T-cell (primary cell): ENCODE measurements around the gene KCNK5. TPM values are rescaled to one million over a fixed set of nuclear protein-coding genes. Genes with fewer than 3 reads are reported as not detected.

ENCODE experiments used
- ATAC-seq, 4 experiments: fragments of 200-7000 bp in 3 of 4; fragments of 150-1000 bp in 1 of 4; cut with Tn5 transposase; replicated peaks in 1 of 4; 1 replicate in 3 of 4; 2 replicates in 1 of 4; pipeline ENCODE4 v1.10.0; 2021; ENCODE audit warnings: moderate library complexity in 3 of 4, mild to moderate bottlenecking in 2 of 4, moderate number of reproducible peaks in 1 of 4
- CTCF ChIA-PET, 2 donors: fragments of 300-600 bp; sonication (Branson Sonifier 250); formaldehyde crosslinking; loops; one replicate each; lab custom pipeline; 2022; ENCODE audit warnings: antibody characterized with exemption in 2 of 2; lab: Charles Lee
- POLR2A ChIA-PET, 2 donors: fragments of 300-600 bp; sonication (Branson Sonifier 250); formaldehyde crosslinking; loops; one replicate each; lab custom pipeline; 2022; ENCODE audit warnings: antibody characterized with exemption in 2 of 2; lab: Charles Lee
- DNase-seq, 35 experiments: peaks; one replicate each; pipeline versions ENCODE4 v3.0.0 to v3.0.0-alpha.2; 2013 to 2023
- H3K27ac ChIP-seq: one replicate; pipeline ENCODE4 v1.5.1; 2013; ENCODE audit warnings: low read length
- H3K27me3 ChIP-seq, 2 experiments: replicated peaks in 1 of 2; 1 replicate in 1 of 2; 2 replicates in 1 of 2; pipeline versions ENCODE4 v1.6.1 to v1.7.0; 2013; ENCODE audit warnings: low read length in 1 of 2, mixed read lengths in 1 of 2; ENCODE audit not compliant: control insufficient read depth in 2 of 2, insufficient read depth in 2 of 2; ENCODE audit errors: extremely low read depth in 1 of 2
- H3K36me3 ChIP-seq, 2 donors: 1 replicate in 1 of 2; 2 replicates in 1 of 2; pipeline versions ENCODE4 v1.6.1 to v1.7.0; 2013; ENCODE audit warnings: low read length in 1 of 2; ENCODE audit not compliant: control insufficient read depth in 2 of 2, insufficient read depth in 1 of 2; ENCODE audit errors: extremely low read depth in 1 of 2
- H3K4me1 ChIP-seq, 2 experiments: 1 replicate in 1 of 2; 2 replicates in 1 of 2; pipeline versions ENCODE4 v1.6.1 to v1.7.0; 2013; ENCODE audit warnings: low read length in 2 of 2, mixed read lengths in 1 of 2; ENCODE audit not compliant: insufficient read depth in 2 of 2, control insufficient read depth in 1 of 2; ENCODE audit errors: extremely low read depth in 1 of 2
- H3K4me3 ChIP-seq, 2 donors: 1 replicate in 1 of 2; 2 replicates in 1 of 2; pipeline versions ENCODE4 v1.5.1 to v1.7.0; 2013; ENCODE audit warnings: mild to moderate bottlenecking in 2 of 2, low read length in 1 of 2, moderate library complexity in 1 of 2; ENCODE audit not compliant: control insufficient read depth in 1 of 2; ENCODE audit errors: extremely low read depth in 1 of 2
- H3K9me3 ChIP-seq: 2 replicates; pipeline ENCODE4 v1.7.0; 2013
- H3K27ac Mint-ChIP-seq, 2 donors: one replicate each; pipeline ENCODE4 v1.8.0; 2020 to 2021; ENCODE audit warnings: mild to moderate bottlenecking in 2 of 2, mixed read lengths in 2 of 2
- H3K27me3 Mint-ChIP-seq, 2 donors: one replicate each; pipeline ENCODE4 v1.8.0; 2021 to 2022; ENCODE audit warnings: mixed read lengths in 2 of 2
- H3K36me3 Mint-ChIP-seq: one replicate; pipeline ENCODE4 v1.8.0; 2021; ENCODE audit warnings: mixed read lengths
- H3K4me1 Mint-ChIP-seq, 3 donors: one replicate each; pipeline ENCODE4 v1.8.0; 2020 to 2022; ENCODE audit warnings: mixed read lengths in 3 of 3, mild to moderate bottlenecking in 1 of 3
- H3K4me3 Mint-ChIP-seq, 3 donors: one replicate each; pipeline ENCODE4 v1.8.0; 2020 to 2022; ENCODE audit warnings: mild to moderate bottlenecking in 3 of 3, mixed read lengths in 3 of 3, moderate library complexity in 3 of 3
- H3K9me3 Mint-ChIP-seq, 3 donors: one replicate each; pipeline ENCODE4 v1.8.0; 2020 to 2022; ENCODE audit warnings: mixed read lengths in 3 of 3
- WGBS: methylation state at CpG from one replicate; pipeline ENCODE4 v1.1.5; 2013; ENCODE audit warnings: missing lambda C conversion rate; ENCODE audit not compliant: insufficient coverage; 5-methylcytosine and 5-hydroxymethylcytosine counted together
- total RNA-seq, 35 experiments: library from RNA in 6 of 35; stranded (reverse) in 6 of 35; fragments of 120-200 nt in 1 of 35; gene quantifications; one replicate each; pipeline versions ENCODE4 v1.2.1 to v1.2.4 and lab custom pipeline; 2013 to 2026

Gene KCNK5
- total RNA-seq, 5 donors from 2014 or later (not counting 1 experiment from before 2014, with no cell fraction given): 0.60 to 1.1 (median 0.93) TPM

GRCh38 chr6:39223061-39223460, 6.2 kb downstream of the KCNK5 start:
- Histone ChIP-seq H3K4me1 (peaks cover 16 to 39% of the 10 kb centered on the region in 2 experiments), H3K9me3 (no peaks in the 10 kb centered on the region), H3K36me3 (no peaks in the 10 kb centered on the region), H3K4me3 (no peak overlapping the region), H3K27me3 (peaks cover 0 to 10% of the 10 kb centered on the region in 2 experiments), H3K27ac (no peak overlapping the region)
- 95% methylated on average over 3 of the region's 5 CpGs for WGBS
- ATAC-seq (no peak), DNase-seq (no peak)
- H3K4me3 Mint-ChIP-seq: no peak overlapping the region
- no peaks in the 10 kb centered on the region for H3K36me3 Mint-ChIP-seq
- peaks cover 30 to 58% (median 51%) of the 10 kb centered on the region in 3 donors for H3K4me1 Mint-ChIP-seq
- ChIA-PET POLR2A (no interaction called here), CTCF (no interaction called here)
- H3K27ac Mint-ChIP-seq: no peak overlapping the region
- H3K9me3 Mint-ChIP-seq: no peaks in the 10 kb centered on the region
- H3K27me3 Mint-ChIP-seq: peaks cover 0 to 9% of the 10 kb centered on the region in 2 donors

GRCh38 chr6:39221779-39222641, 7.3 kb downstream of the KCNK5 start:
- Mint-ChIP-seq H3K4me1 (peaks cover 20 to 49% (median 40%) of the 10 kb centered on the region in 3 donors), H3K27me3 (peaks cover 0 to 2% of the 10 kb centered on the region in 2 donors), H3K4me3 (no peak overlapping the region), H3K9me3 (no peaks in the 10 kb centered on the region), H3K27ac (no peak overlapping the region), H3K36me3 (no peaks in the 10 kb centered on the region)
- DNase-seq (no peak), ATAC-seq (no peak)
- H3K36me3 ChIP-seq: no peaks in the 10 kb centered on the region
- H3K27me3 ChIP-seq: peaks cover 0 to 2% of the 10 kb centered on the region in 2 experiments
- no peaks in the 10 kb centered on the region for H3K9me3 ChIP-seq
- no peak overlapping the region for H3K27ac ChIP-seq
- WGBS: 100% methylated on average over 2 of the region's 7 CpGs
- ChIA-PET POLR2A (no interaction called here), CTCF (no interaction called here)
- H3K4me1 ChIP-seq: peaks cover 8 to 28% of the 10 kb centered on the region in 2 experiments
- H3K4me3 ChIP-seq: no peak overlapping the region

GRCh38 chr6:39221115-39221514, 8.2 kb downstream of the KCNK5 start:
- POLR2A ChIA-PET: no interaction called here

GRCh38 chr6:39218868-39219567, 10.3 kb downstream of the KCNK5 start:
- Histone ChIP-seq H3K9me3 (no peaks in the 10 kb centered on the region), H3K4me3 (no peak overlapping the region), H3K27me3 (no peaks in the 10 kb centered on the region), H3K27ac (no peak overlapping the region), H3K4me1 (peaks cover 0 to 21% of the 10 kb centered on the region in 2 experiments), H3K36me3 (no peaks in the 10 kb centered on the region)
- WGBS: 75% methylated on average over 2 of the region's 5 CpGs
- ATAC-seq: no peak
- Mint-ChIP-seq H3K27ac (no peak overlapping the region), H3K4me1 (peaks cover 1 to 24% (median 16%) of the 10 kb centered on the region in 3 donors), H3K4me3 (no peak overlapping the region), H3K36me3 (no peaks in the 10 kb centered on the region), H3K27me3 (no peaks in the 10 kb centered on the region), H3K9me3 (no peaks in the 10 kb centered on the region)
- no peak for DNase-seq
- CTCF ChIA-PET: no interaction called here
- POLR2A ChIA-PET: no interaction called here

More at GRCh38 chr6:39221115-39221514, 8.2 kb downstream of the KCNK5 start:
- CTCF ChIA-PET: interaction anchor here in 1 of 2 donors (0.6 kb wide), 1 partner anchor 13 kb away, joined by 6 read pairs; no protein-coding TSS in a partner anchor
- Histone ChIP-seq H3K4me3 (no peak overlapping the region), H3K27ac (no peak overlapping the region), H3K27me3 (peaks cover 0 to 2% of the 10 kb centered on the region in 2 experiments), H3K36me3 (no peaks in the 10 kb centered on the region), H3K9me3 (no peaks in the 10 kb centered on the region), H3K4me1 (peaks cover 7 to 19% of the 10 kb centered on the region in 2 experiments)
- Mint-ChIP-seq H3K36me3 (no peaks in the 10 kb centered on the region), H3K4me3 (no peak overlapping the region), H3K9me3 (no peaks in the 10 kb centered on the region), H3K27ac (no peak overlapping the region), H3K4me1 (peaks cover 12 to 40% (median 31%) of the 10 kb centered on the region in 3 donors), H3K27me3 (peaks cover 0 to 1% of the 10 kb centered on the region in 2 donors)
- WGBS: 83% methylated on average over 3 of the region's 3 CpGs
- ATAC-seq (no peak), DNase-seq (no peak)

GRCh38 chr6:39217177-39217864, 12.0 kb downstream of the KCNK5 start:
- DNase-seq (no peak), ATAC-seq (no peak)
- Mint-ChIP-seq H3K9me3 (no peaks in the 10 kb centered on the region), H3K27me3 (no peaks in the 10 kb centered on the region), H3K27ac (no peak overlapping the region), H3K4me3 (no peak overlapping the region), H3K36me3 (no peaks in the 10 kb centered on the region), H3K4me1 (peaks cover 0 to 11% (median 6%) of the 10 kb centered on the region in 3 donors)
- Histone ChIP-seq H3K9me3 (no peaks in the 10 kb centered on the region), H3K4me3 (no peak overlapping the region), H3K36me3 (no peaks in the 10 kb centered on the region), H3K27ac (no peak overlapping the region), H3K4me1 (peaks cover 0 to 21% of the 10 kb centered on the region in 2 experiments), H3K27me3 (no peaks in the 10 kb centered on the region)
- WGBS: 94% methylated on average over 7 of the region's 11 CpGs
- ChIA-PET CTCF (interaction anchor here in 1 of 2 donors (0.7 kb wide), 1 partner anchor 93 kb away, joined by 5 read pairs; no protein-coding TSS in a partner anchor), POLR2A (interaction anchor here in 1 of 2 donors (0.6 kb wide), 1 partner anchor 450 kb away, joined by 9 read pairs; no protein-coding TSS in a partner anchor)

GRCh38 chr6:39215640-39216158, 13.6 kb downstream of the KCNK5 start:
- Mint-ChIP-seq H3K27me3 (no peaks in the 10 kb centered on the region), H3K36me3 (no peaks in the 10 kb centered on the region), H3K4me3 (no peak overlapping the region), H3K9me3 (no peaks in the 10 kb centered on the region), H3K4me1 (peaks cover 0 to 10% (median 1%) of the 10 kb centered on the region in 3 donors), H3K27ac (no peak overlapping the region)
- no peak for ATAC-seq
- no peaks in the 10 kb centered on the region for H3K36me3 ChIP-seq
- POLR2A ChIA-PET: no interaction called here
- DNase-seq: no peak
- H3K27ac ChIP-seq: no peak overlapping the region
- no peaks in the 10 kb centered on the region for H3K9me3 ChIP-seq
- no peaks in the 10 kb centered on the region for H3K27me3 ChIP-seq
- CTCF ChIA-PET: no interaction called here
- H3K4me3 ChIP-seq: no peak overlapping the region
- WGBS: 80% methylated on average over 1 of the region's 10 CpGs
- H3K4me1 ChIP-seq: peaks cover 0 to 21% of the 10 kb centered on the region in 2 experiments
